Natural killer cell treated with Interleukin-12 subunit alpha and Interleukin-12 subunit beta and Interleukin-15 and Interleukin-18, amount 100 ng/mL, for 72 hours (primary cell): ENCODE data around the gene SLX1A. TPM values are rescaled to one million over a fixed set of nuclear protein-coding genes. Genes with fewer than 3 reads are reported as not detected.
"Not testable (repeated sequence)": the region's sequence is repeated elsewhere in the genome, so short reads cannot be mapped to it uniquely, and the experiment has no call there.

ENCODE experiments used
- ATAC-seq, 2 donors: fragments of 150-1000 bp; cut with Tn5 transposase in 1 of 2; sonication (Bioruptor Pico), chemical (Tn5 transposase) in 1 of 2; 2 replicates each; pipeline ENCODE4 v1.10.0; 2021
- DNase-seq: peaks from one replicate; pipeline ENCODE4 v3.0.0; 2022; ENCODE audit warnings: low spot score
- H3K27ac Mint-ChIP-seq, 2 donors: 1 replicate in 1 of 2; 2 replicates in 1 of 2; pipeline ENCODE4 v1.8.0; 2022; ENCODE audit warnings: mixed read lengths in 2 of 2, mild to moderate bottlenecking in 1 of 2, moderate library complexity in 1 of 2
- H3K27me3 Mint-ChIP-seq, 2 donors: 1 replicate in 1 of 2; 2 replicates in 1 of 2; pipeline ENCODE4 v1.8.0; 2022; ENCODE audit warnings: mixed read lengths in 2 of 2
- H3K36me3 Mint-ChIP-seq: one replicate; pipeline ENCODE4 v1.8.0; 2022; ENCODE audit warnings: mixed read lengths
- H3K4me1 Mint-ChIP-seq, 2 donors: 1 replicate in 1 of 2; 2 replicates in 1 of 2; pipeline ENCODE4 v1.8.0; 2022; ENCODE audit warnings: low read depth in 2 of 2, mixed read lengths in 2 of 2, mild to moderate bottlenecking in 1 of 2
- H3K4me3 Mint-ChIP-seq: one replicate; pipeline ENCODE4 v1.8.0; 2022; ENCODE audit warnings: mixed read lengths
- H3K9me3 Mint-ChIP-seq: 2 replicates; pipeline ENCODE4 v1.8.0; 2022; ENCODE audit warnings: mixed read lengths
- total RNA-seq, 2 donors: library from RNA; stranded (reverse); gene quantifications; one replicate each; pipeline ENCODE4 v1.2.3, GENCODE V29; 2022

Gene SLX1A
- 100 to 1,000 TPM in 1 of 2 donors, 10 to 100 TPM in 1; 48.6 to 169 TPM for total RNA-seq

GRCh38 chr16:30193615-30194014, at the start of gene SLX1A, which contains the start of gene BOLA2B:
SLX1A (plus strand) TSS chr16:30193875; CDS start chr16:30194085, 210 bp downstream.
BOLA2B (minus strand) TSS chr16:30193666; CDS start chr16:30193595, 71 bp downstream.
- not testable (repeated sequence) for H3K4me3 Mint-ChIP-seq, H3K27ac Mint-ChIP-seq, H3K36me3 Mint-ChIP-seq, H3K9me3 Mint-ChIP-seq, DNase-seq, H3K4me1 Mint-ChIP-seq, H3K27me3 Mint-ChIP-seq
- peak; percentile 94 to 95 for ATAC-seq

DNA sequence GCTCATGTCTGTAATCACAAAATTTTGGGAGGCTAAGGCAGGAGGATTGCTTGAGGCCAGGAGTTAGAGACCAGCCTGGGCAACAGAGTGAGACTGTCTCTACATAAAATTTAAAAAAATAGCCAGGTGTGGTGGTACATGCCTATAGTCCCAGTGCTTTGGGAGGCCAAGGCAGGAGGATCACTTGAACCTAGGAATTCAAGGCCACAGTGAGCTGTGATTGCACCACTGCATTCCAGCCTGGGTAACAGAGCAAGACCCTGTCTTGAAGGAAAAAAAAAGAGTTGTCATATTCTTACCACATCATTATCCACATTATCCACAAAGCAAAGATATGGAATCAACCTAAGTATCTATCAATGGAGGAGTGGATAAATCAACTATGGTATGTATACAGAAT, 49.7 kb upstream of the SLX1A start:
- peaks cover 16 to 20% of the 10 kb centered on the region in 2 donors for H3K4me1 Mint-ChIP-seq
- ATAC-seq = no peak
- no peak for DNase-seq
- no peaks in the 10 kb centered on the region for H3K27me3 Mint-ChIP-seq
- no peaks in the 10 kb centered on the region for H3K36me3 Mint-ChIP-seq
- H3K4me3 Mint-ChIP-seq = no peak overlapping the region
- H3K27ac Mint-ChIP-seq = no peak overlapping the region
- no peaks in the 10 kb centered on the region for H3K9me3 Mint-ChIP-seq

DNA sequence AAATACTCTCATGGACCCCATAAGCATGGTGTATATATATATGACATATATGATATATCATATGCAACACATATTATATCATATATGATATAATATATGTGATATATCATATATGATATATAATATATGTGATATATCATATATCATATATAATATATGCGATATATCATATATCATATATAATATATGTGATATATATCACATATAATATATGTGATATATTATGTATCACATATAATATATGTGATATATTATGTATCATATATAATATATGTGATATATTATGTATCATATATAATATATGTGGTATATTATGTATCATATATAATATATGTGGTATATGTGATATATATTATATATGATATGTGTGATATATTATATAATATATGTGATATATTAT, 48.8 kb upstream of the SLX1A start:
- Mint-ChIP-seq H3K4me3 (no peak overlapping the region), H3K36me3 (peaks cover 6% of the 10 kb centered on the region), H3K4me1 (peaks cover 13 to 16% of the 10 kb centered on the region in 2 donors), H3K27me3 (no peaks in the 10 kb centered on the region), H3K9me3 (peaks cover 3% of the 10 kb centered on the region), H3K27ac (no peak overlapping the region)
- DNase-seq (no peak), ATAC-seq (no peak)

GRCh38 chr16:30145657-30146056, 48.0 kb upstream of the SLX1A start:
- no peak for DNase-seq
- peaks cover 6% of the 10 kb centered on the region for H3K36me3 Mint-ChIP-seq
- H3K27ac Mint-ChIP-seq = no peak overlapping the region
- peaks cover 3% of the 10 kb centered on the region for H3K9me3 Mint-ChIP-seq
- peaks cover 11 to 13% of the 10 kb centered on the region in 2 donors for H3K4me1 Mint-ChIP-seq
- H3K27me3 Mint-ChIP-seq = no peaks in the 10 kb centered on the region
- ATAC-seq = no peak
- no peak overlapping the region for H3K4me3 Mint-ChIP-seq

DNA sequence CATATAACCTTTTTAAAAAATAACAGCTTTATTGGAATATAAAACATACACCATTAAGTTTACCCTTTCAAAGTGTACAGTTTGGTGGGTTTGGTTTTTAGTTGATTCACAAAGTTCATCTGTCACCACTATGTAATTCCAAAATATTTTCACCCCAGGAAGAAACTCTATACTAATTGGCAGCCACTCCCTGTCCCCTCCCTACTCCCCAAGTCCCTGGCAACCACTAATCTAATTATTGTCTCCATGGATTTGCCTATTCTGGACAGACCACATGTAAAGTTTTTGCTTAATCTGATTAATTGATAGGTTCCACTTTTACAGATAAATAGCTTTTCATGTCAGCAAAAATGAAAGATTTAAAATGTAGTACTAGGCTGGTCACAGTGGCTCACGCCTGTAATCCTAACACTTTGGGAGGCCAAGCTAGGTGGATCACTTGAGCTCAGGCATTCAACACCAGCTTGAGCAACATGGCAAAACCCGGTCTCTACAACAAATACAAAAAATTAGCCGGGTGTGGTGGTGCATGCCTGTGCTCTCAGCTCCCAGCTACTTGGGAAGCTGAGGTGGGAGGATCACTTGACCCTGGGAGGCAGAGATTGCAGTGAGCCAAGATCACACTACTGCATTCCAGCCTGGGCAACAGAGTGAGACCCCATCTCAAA, 45.7 kb upstream of the SLX1A start:
- Mint-ChIP-seq H3K27ac (no peak overlapping the region), H3K27me3 (no peaks in the 10 kb centered on the region), H3K36me3 (peaks cover 6% of the 10 kb centered on the region), H3K4me1 (peaks cover 10 to 12% of the 10 kb centered on the region in 2 donors), H3K9me3 (peaks cover 3% of the 10 kb centered on the region), H3K4me3 (no peak overlapping the region)
- ATAC-seq (no peak), DNase-seq (no peak)

DNA sequence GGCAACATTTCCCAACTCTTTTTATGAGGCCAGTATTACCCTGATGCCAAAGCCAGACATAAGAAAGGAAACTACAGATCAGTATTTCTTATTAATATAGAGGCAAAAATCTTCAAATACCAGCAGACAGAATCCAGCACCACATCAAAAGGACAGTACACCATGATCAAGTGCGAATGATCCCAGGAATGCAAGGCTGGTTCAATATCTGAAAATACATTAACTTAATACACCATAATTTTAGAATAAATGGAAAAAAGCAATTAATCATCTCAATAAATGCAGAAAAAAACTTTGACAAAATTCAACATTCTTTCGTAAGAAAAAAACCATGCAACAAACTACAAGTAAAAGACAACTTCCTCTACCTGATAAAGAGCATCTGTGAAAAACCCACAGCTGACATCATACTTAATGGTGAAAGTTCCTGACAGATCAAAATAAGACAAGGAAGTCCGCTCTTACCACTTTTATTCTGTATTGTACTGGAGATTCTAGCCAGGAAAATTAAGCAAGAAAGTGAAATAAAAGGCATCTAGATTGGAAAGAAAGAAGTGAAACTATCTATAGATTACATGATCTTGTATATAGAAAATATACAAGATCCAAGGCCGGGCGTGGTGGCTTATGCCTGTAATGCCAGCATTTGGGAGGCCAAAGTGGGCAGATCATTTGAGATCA, 44.3 kb upstream of the SLX1A start:
- Mint-ChIP-seq H3K36me3 (peaks cover 6% of the 10 kb centered on the region), H3K4me3 (no peak overlapping the region), H3K9me3 (peaks cover 3% of the 10 kb centered on the region), H3K4me1 (peaks cover 4 to 6% of the 10 kb centered on the region in 2 donors), H3K27ac (peak overlapping the region in 1 of 2 donors; percentile 18), H3K27me3 (no peaks in the 10 kb centered on the region)
- DNase-seq (no peak), ATAC-seq (no peak)

DNA sequence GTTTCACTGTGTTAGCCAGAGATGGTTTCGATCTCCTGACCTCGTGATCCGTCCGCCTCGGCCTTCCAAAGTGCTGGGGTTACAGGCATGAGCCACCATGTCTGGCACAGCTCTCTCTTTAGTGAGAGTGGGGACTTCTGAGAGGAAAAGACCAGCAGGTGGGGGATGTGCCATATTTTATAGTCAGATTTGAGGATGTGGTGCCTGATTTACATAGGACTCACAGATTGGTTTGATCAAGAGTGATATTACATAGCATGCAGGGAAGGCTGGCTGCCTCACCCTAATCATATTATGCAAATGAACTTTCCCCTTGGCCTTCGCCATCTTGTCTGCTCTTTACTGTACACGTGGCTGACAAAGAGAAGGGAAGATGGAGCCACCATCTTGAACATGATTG, 42.6 kb upstream of the SLX1A start:
- Mint-ChIP-seq H3K27ac (no peak overlapping the region), H3K27me3 (no peaks in the 10 kb centered on the region), H3K36me3 (peaks cover 6% of the 10 kb centered on the region), H3K4me3 (no peak overlapping the region), H3K4me1 (no peaks in the 10 kb centered on the region), H3K9me3 (peaks cover 3% of the 10 kb centered on the region)
- DNase-seq (no peak), ATAC-seq (no peak)

DNA sequence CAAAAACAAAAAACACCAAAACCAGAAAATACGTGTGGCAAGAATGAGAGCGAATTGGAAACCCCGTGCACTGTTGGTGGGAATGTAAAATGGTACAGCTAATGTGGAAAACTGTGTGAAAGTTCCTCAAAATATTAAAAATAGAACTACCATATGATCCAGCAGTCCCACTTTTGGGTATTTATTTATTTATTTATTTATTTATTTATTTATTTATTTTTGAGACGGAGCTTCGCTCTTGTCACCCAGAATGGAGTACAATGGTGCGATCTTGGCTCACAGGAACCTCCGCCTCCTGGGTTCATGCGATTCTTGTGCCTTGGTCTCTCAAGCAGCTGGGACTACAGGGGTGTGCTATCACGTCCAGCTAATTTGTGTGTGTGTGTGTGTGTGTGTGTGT, 41.2 kb upstream of the SLX1A start:
- H3K36me3 Mint-ChIP-seq = peaks cover 6% of the 10 kb centered on the region
- H3K4me1 Mint-ChIP-seq = no peaks in the 10 kb centered on the region
- DNase-seq (no peak), ATAC-seq (no peak)
- H3K4me3 Mint-ChIP-seq = no peak overlapping the region
- peaks cover 3% of the 10 kb centered on the region for H3K9me3 Mint-ChIP-seq
- no peak overlapping the region for H3K27ac Mint-ChIP-seq
- no peaks in the 10 kb centered on the region for H3K27me3 Mint-ChIP-seq

DNA sequence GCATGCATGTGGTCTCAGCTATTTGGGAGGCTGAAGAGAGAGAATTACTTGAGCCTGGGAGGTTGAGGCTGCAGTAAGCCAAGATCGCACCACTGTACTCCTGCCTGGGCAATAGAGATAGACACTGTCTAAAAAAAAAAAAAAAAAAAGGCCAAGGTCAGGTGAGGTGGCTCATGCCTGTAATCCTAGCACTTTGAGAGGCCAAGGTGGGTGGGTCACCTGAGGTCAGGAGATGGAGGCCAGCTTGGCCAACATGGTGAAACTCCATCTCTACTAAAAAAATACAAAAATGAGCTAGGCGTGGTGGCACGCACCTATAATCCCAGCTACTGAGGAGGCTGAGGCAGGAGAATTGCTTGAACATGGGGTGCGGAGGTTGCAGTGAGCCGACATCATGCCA, 38.5 kb upstream of the SLX1A start:
- ATAC-seq (no peak), DNase-seq (no peak)
- no peaks in the 10 kb centered on the region for H3K36me3 Mint-ChIP-seq
- H3K9me3 Mint-ChIP-seq = no peaks in the 10 kb centered on the region
- no peaks in the 10 kb centered on the region for H3K4me1 Mint-ChIP-seq
- H3K27me3 Mint-ChIP-seq = no peaks in the 10 kb centered on the region
- no peak overlapping the region for H3K27ac Mint-ChIP-seq
- no peak overlapping the region for H3K4me3 Mint-ChIP-seq

GRCh38 chr16:30157214-30157613, 36.5 kb upstream of the SLX1A start:
- H3K4me1 Mint-ChIP-seq = peaks cover under 1 to 7% of the 10 kb centered on the region in 2 donors
- H3K4me3 Mint-ChIP-seq = no peak overlapping the region
- ATAC-seq = no peak
- H3K36me3 Mint-ChIP-seq = no peaks in the 10 kb centered on the region
- no peak for DNase-seq
- H3K27ac Mint-ChIP-seq = no peak overlapping the region
- no peaks in the 10 kb centered on the region for H3K27me3 Mint-ChIP-seq
- no peaks in the 10 kb centered on the region for H3K9me3 Mint-ChIP-seq

GRCh38 chr16:30163538-30163937, 30.1 kb upstream of the SLX1A start:
- no peaks in the 10 kb centered on the region for H3K36me3 Mint-ChIP-seq
- H3K9me3 Mint-ChIP-seq = no peaks in the 10 kb centered on the region
- ATAC-seq (no peak), DNase-seq (no peak)
- peaks cover 25 to 34% of the 10 kb centered on the region in 2 donors for H3K4me1 Mint-ChIP-seq
- H3K4me3 Mint-ChIP-seq = no peak overlapping the region
- H3K27ac Mint-ChIP-seq = no peak overlapping the region
- H3K27me3 Mint-ChIP-seq = no peaks in the 10 kb centered on the region

DNA sequence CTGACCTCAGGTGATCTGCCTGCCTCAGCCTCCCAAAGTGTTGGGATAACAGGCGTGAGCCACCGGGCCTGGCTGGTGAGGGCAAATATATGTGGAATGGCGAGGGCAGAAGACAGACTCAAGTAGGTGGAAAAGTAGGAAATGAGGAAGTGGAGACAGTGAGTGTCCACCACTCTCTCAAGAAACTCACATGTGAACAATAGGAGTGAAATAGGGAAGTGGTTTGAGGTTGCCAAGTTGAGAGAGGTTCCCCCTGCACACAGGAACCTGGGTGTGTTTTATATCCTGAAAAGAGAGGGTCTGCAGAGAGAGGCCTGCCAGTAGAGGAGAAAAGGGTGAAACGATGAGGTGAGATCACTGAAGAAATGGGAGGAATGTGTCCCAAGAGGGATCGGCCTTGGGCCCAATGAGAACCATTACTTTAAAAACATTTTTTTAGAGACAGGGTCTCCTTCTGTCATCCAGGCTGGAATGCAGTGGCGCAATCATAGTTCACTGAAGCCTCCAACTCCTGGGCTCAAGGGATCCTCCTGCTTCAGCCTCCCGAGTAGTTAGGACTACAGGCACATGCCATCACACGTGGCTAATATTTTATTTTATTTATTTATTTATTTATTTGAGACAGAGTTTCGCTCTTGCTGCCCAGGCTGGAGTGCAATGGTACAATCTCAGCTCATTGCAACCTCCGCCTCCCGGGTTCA, 27.3 kb upstream of the SLX1A start:
- no peaks in the 10 kb centered on the region for H3K27me3 Mint-ChIP-seq
- H3K36me3 Mint-ChIP-seq = no peaks in the 10 kb centered on the region
- no peak for DNase-seq
- H3K9me3 Mint-ChIP-seq = no peaks in the 10 kb centered on the region
- peak; percentile 69 to 72 for ATAC-seq
- peaks cover 25 to 34% of the 10 kb centered on the region in 2 donors for H3K4me1 Mint-ChIP-seq
- peak overlapping the region; percentile 47 for H3K4me3 Mint-ChIP-seq
- peak overlapping the region; percentile 53 to 77 for H3K27ac Mint-ChIP-seq

GRCh38 chr16:30168746-30169145, 24.9 kb upstream of the SLX1A start:
- H3K27ac Mint-ChIP-seq, H3K4me3 Mint-ChIP-seq, H3K36me3 Mint-ChIP-seq, H3K9me3 Mint-ChIP-seq, H3K27me3 Mint-ChIP-seq, ATAC-seq, DNase-seq: not testable (repeated sequence)
- peaks cover 24 to 26% of the 10 kb centered on the region in 2 donors for H3K4me1 Mint-ChIP-seq

DNA sequence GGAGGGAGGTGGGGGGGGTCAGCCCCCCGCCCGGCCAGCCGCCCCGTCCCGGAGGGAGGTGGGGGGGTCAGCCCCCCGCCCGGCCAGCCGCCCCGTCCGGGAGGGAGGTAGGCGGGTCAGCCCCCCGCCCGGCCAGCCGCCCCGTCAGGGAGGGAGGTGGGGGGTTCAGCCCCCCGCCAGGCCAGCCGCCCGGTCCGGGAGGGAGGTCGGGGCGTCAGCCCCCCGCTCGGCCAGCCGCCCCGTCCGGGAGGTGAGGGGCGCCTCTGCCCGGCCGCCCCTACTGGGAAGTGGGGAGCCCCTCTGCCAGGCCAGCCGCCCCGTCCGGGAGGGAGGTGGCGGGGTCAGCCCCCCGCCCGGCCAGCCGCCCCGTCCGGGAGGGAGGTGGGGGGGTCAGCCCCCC, 24.3 kb upstream of the SLX1A start:
- DNase-seq, ATAC-seq, H3K9me3 Mint-ChIP-seq, H3K27ac Mint-ChIP-seq, H3K36me3 Mint-ChIP-seq, H3K4me3 Mint-ChIP-seq, H3K27me3 Mint-ChIP-seq: not testable (repeated sequence)
- peaks cover 24 to 26% of the 10 kb centered on the region in 2 donors for H3K4me1 Mint-ChIP-seq
